IgD-negative memory B cell (primary cell): ENCODE measurements around the gene MFGE8. TPM values are rescaled to one million over a fixed set of nuclear protein-coding genes. Genes with fewer than 3 reads are reported as not detected.
"Not testable (repeated sequence)": the region's sequence is repeated elsewhere in the genome, so short reads cannot be mapped to it uniquely, and the experiment has no call there.

Experiments
- H3K27ac Mint-ChIP-seq, 3 donors: one replicate each; pipeline ENCODE4 v1.8.0; 2020 to 2022; ENCODE audit warnings: mild to moderate bottlenecking in 3 of 3, mixed read lengths in 3 of 3, moderate library complexity in 1 of 3
- H3K27me3 Mint-ChIP-seq: one replicate; pipeline ENCODE4 v1.8.0; 2021; ENCODE audit warnings: mixed read lengths
- H3K36me3 Mint-ChIP-seq: one replicate; pipeline ENCODE4 v1.8.0; 2020; ENCODE audit warnings: mild to moderate bottlenecking, mixed read lengths
- H3K4me1 Mint-ChIP-seq, 3 donors: one replicate each; pipeline ENCODE4 v1.8.0; 2020 to 2022; ENCODE audit warnings: mixed read lengths in 3 of 3, mild to moderate bottlenecking in 1 of 3
- H3K4me3 Mint-ChIP-seq, 4 donors: one replicate each; pipeline ENCODE4 v1.8.0; 2020 to 2022; ENCODE audit warnings: mild to moderate bottlenecking in 4 of 4, mixed read lengths in 4 of 4, moderate library complexity in 3 of 4
- H3K9me3 Mint-ChIP-seq, 3 donors: one replicate each; pipeline ENCODE4 v1.8.0; 2020 to 2021; ENCODE audit warnings: mixed read lengths in 3 of 3, mild to moderate bottlenecking in 1 of 3
- polyA plus RNA-seq: library from polyadenylated mRNA; unstranded; fragments of 300-500 nt; fragmentation: Illumina TruSeq; gene quantifications from one replicate; pipeline ENCODE4 v1.2.3, GENCODE V29; 2021

MFGE8 gene
- 4.8 TPM for polyA plus RNA-seq

- Mint-ChIP-seq H3K4me1 (peaks cover 9 to 20% (median 18%) of the 10 kb centered on the region in 3 donors), H3K27ac (peak within 1 kb of the TSS; percentile 72 to 87 (median 85)), H3K27me3 (peaks cover 17% of the 10 kb centered on the region)
Observed at GRCh38 chr15:88913017-88913849, at the start of gene MFGE8. Gene MFGE8, minus strand, starts transcription at chr15:88913379. Its CDS starts 60 bp downstream, at chr15:88913319.

DNA sequence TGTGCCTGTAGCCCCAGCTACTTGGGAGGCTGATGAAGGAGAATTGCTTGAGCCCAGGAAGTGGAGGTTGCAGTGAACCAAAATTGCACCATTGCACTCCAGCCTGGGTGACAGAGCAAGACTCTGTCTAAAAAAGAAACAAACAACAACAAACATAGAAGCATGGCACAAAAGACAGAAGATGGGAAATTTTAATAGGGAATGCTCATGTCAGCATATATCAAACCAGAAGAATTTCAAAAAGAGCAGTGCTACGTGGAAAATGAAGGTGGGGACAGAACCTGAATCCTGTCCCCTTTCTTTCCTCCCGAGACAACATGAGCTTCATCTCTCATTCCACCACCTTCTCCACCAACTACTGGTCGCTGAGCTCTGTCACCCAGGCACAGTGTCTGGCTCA lies 46.3 kb upstream of the MFGE8 start:
- peaks cover 3 to 7% (median 4%) of the 10 kb centered on the region in 3 donors for H3K9me3 Mint-ChIP-seq

More at GRCh38 chr15:88913017-88913849, at the start of gene MFGE8:
- Mint-ChIP-seq H3K36me3 (peaks cover under 1% of the 10 kb centered on the region), H3K9me3 (peaks cover 0 to 2% (median 0%) of the 10 kb centered on the region in 3 donors), H3K4me3 (peak within 1 kb of the TSS; percentile 84 to 97 (median 96))

DNA sequence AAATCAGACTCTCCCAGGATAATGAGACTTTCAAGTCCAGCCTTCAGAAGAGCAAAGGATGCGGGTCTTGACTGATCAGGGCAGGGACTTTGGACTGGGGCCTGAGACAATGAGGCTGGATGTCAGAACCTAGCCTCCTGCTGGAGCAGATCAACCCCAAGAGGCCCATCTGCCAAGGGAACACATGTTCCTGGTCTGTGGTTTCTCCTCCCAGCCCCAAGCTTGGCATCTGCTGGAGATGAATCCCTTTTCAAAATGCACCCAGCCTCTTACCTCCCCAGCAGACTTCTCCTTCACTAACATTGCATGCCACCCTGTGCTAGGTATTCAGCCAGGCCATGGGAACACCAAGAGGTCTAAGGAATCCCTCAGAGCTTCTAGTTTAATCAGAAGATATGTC lies 43.7 kb upstream of the MFGE8 start:
- Mint-ChIP-seq H3K27me3 (peaks cover 2% of the 10 kb centered on the region), H3K4me3 (no peak overlapping the region), H3K36me3 (peaks cover 1% of the 10 kb centered on the region), H3K4me1 (peaks cover 0 to 6% (median 2%) of the 10 kb centered on the region in 3 donors), H3K27ac (no peak overlapping the region), H3K9me3 (no peaks in the 10 kb centered on the region)

More for the DNA sequence above, 46.3 kb upstream of the MFGE8 start:
- H3K4me1 Mint-ChIP-seq, result peaks cover 0 to 5% (median 0%) of the 10 kb centered on the region in 3 donors
- no peak overlapping the region for H3K27ac Mint-ChIP-seq
- H3K27me3 Mint-ChIP-seq, result peaks cover 2% of the 10 kb centered on the region
- H3K36me3 Mint-ChIP-seq, result peaks cover 3% of the 10 kb centered on the region
- H3K4me3 Mint-ChIP-seq, result no peak overlapping the region

- H3K36me3 Mint-ChIP-seq, result peaks cover 1% of the 10 kb centered on the region
- no peak overlapping the region for H3K27ac Mint-ChIP-seq
- peaks cover 2% of the 10 kb centered on the region for H3K27me3 Mint-ChIP-seq
- H3K4me3 Mint-ChIP-seq, result no peak overlapping the region
- H3K9me3 Mint-ChIP-seq, result peaks cover 0 to 3% (median 0%) of the 10 kb centered on the region in 3 donors
- peaks cover 0 to 4% (median 2%) of the 10 kb centered on the region in 3 donors for H3K4me1 Mint-ChIP-seq
Observed at GRCh38 chr15:88956263-88956662, 43.1 kb upstream of the MFGE8 start.

DNA sequence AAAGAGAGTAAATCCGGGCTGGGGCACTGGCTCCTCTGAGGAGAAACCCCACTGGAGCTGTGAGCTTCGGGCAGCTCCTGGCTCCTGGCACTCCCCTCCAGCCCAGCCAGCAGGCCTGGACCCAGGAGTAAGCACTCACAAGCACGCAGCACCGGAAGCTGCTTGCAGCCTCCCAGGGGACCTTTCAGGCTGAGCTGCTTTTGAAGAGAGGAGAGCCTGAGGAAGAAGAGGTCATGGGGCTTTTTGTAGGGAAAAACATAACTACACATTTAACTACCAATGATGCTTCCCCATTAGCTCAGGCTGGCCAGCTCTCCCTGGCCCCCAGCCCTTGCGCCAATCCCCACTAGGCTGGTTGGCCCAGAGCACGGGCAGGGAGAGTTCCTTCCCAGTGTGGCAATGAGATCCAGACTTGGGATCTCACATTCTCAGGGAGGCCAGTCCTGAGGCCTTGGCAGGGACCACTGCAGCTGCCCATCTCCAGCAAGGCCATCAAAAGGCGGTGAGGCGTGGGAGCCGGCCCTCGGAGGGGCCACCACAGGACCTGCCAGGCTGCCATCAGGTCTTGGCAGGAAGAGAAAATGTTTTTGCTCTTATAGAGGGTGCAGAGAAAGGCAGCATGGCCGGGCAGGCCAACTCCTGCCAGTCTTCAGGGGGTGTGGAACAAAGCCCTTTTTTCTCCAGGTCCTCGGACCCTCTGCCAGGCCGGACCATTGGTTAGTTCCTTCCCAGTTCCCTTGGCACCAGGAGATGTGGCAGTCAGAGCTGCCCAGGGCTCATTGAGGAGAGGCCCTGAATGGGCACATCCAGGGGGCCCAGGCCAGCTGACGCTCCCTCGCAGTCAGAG lies 41.5 kb upstream of the MFGE8 start:
- Mint-ChIP-seq H3K36me3 (peaks cover 1% of the 10 kb centered on the region), H3K4me1 (peaks cover 0 to 4% (median 2%) of the 10 kb centered on the region in 3 donors), H3K4me3 (peak overlapping the region in 1 of 4 donors; percentile 38), H3K27ac (no peak overlapping the region), H3K27me3 (peaks cover 2% of the 10 kb centered on the region), H3K9me3 (peaks cover 0 to 3% (median 0%) of the 10 kb centered on the region in 3 donors)

DNA sequence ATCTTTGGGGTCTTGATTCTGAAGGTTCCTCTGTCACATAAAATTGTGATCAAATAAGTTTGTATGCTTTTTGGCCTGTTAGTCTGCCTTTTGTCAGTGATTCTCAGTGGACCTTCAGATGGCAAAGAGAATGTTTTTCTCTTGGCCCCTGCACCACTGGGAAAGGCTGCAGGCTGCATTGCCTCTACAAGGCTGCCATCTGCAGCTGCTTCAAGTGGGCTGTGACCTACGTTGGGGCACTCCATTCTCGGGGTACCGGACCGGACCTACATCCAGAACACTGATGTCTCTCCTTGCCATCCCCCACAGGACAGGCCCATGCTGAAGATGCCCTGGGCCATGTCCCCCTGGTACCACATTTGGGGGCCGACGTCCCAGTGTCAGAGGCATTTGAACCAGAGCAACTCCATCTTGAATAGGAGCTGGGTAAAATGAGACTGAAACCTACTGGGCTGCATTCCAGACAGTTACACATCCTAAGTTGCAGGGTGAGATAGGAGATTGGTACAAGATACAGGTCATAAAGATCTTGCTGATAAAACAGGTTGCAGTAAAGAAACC lies 37.5 kb upstream of the MFGE8 start:
- Mint-ChIP-seq H3K9me3 (peaks cover 0 to 3% (median 0%) of the 10 kb centered on the region in 3 donors), H3K27ac (peak overlapping the region in 1 of 3 donors; percentile 47), H3K4me1 (peaks cover 0 to 2% (median 1%) of the 10 kb centered on the region in 3 donors), H3K36me3 (no peaks in the 10 kb centered on the region), H3K27me3 (no peaks in the 10 kb centered on the region), H3K4me3 (no peak overlapping the region)

DNA sequence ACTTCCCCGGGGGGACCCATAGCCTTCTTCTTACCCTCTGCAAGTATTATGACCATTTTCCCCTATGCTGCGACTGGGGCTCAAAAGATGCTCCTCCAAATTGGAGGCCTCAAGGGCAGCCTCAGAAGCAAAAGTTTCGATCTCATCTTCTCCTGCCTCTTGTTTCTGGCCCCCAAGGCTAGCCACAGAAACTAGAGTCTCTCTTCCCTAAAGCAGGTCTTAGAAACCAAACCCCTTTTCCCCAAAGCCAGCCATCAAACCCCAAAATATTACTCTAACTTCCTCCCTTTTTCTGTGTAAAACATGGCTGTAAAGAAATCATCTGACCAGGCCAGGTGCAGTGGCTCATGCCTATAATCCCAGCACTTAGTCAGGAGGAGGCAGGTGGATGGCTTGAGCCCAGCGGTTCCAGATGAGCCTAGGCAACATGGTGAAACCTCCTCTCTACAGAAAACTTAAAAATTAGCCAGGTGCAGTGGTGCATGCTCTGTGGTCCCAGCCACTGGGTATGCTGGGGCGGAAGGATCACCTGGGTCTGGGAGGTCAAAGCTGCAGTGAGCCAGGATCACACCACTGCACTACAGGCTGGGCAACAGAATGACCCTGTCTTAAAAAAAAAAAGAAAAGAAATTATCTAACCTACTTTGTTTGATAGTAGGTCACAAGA lies 36.7 kb upstream of the MFGE8 start:
- Mint-ChIP-seq H3K4me3 (no peak overlapping the region), H3K27me3 (no peaks in the 10 kb centered on the region), H3K4me1 (peaks cover 0 to 2% (median 1%) of the 10 kb centered on the region in 3 donors), H3K9me3 (peaks cover 0 to 3% (median 0%) of the 10 kb centered on the region in 3 donors), H3K36me3 (no peaks in the 10 kb centered on the region), H3K27ac (no peak overlapping the region)

DNA sequence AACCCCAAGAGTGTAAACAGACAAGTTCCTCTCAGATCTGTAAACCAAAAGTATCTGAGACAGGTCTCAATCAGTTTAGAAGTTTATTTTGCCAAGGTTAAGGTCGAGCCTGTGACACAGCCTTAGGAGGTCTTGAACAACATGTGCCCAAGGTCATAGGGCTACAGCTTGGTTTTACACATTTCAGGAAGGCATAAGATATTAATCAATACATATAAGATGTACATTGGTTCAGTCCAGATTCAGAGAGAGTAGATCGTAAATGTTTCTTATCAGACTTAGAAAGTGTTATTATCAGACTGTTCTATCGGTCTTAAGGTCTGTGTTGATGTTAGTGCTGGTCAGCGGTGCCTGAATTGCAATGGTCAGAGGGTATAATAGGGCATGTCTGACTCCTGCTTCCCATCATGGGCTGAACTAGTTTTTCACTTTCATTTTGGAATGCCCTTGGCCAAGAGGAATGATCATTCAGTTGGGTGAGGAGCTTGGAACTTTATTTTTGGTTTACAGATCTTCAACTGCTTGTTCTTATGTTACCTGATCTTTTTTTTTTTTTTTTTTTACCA lies 27.0 kb upstream of the MFGE8 start:
- H3K27me3 Mint-ChIP-seq, result peaks cover 5% of the 10 kb centered on the region
- H3K27ac Mint-ChIP-seq, result no peak overlapping the region
- H3K4me3 Mint-ChIP-seq, result peak overlapping the region in 1 of 4 donors; percentile 6
- H3K36me3 Mint-ChIP-seq, result no peaks in the 10 kb centered on the region
- peaks cover 0 to 3% (median 0%) of the 10 kb centered on the region in 3 donors for H3K4me1 Mint-ChIP-seq
- H3K9me3 Mint-ChIP-seq, result peaks cover 0 to under 1% (median 0%) of the 10 kb centered on the region in 3 donors

DNA sequence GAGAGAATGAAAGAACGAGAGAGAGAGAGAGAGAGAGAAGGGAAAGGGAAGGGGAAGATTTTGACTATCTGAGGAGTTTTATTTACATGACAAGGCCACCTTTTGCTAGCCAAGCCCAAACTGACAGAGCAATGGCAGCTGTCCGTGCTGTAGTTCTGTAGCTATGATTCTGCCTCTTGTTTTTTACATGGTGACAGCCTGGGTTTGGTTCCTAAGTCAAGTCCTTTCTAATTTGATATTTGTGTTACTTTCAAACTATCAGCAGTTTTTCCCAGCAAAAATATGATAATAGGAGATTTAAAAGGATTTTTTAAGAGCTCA lies 26.3 kb upstream of the MFGE8 start:
- Mint-ChIP-seq H3K4me3 (no peak overlapping the region), H3K27ac (no peak overlapping the region), H3K27me3 (peaks cover 5% of the 10 kb centered on the region)

GRCh38 chr15:88938802-88939485 lies 25.8 kb upstream of the MFGE8 start:
- Mint-ChIP-seq H3K36me3 (no peaks in the 10 kb centered on the region), H3K9me3 (peaks cover 0 to 1% (median 0%) of the 10 kb centered on the region in 3 donors), H3K27ac (no peak overlapping the region), H3K4me3 (no peak overlapping the region), H3K27me3 (peaks cover 5% of the 10 kb centered on the region), H3K4me1 (peaks cover 0 to 3% (median 0%) of the 10 kb centered on the region in 3 donors)

More for the DNA sequence above, 26.3 kb upstream of the MFGE8 start:
- H3K4me1 Mint-ChIP-seq, result peaks cover 0 to 3% (median 0%) of the 10 kb centered on the region in 3 donors
- peaks cover 0 to 1% (median 0%) of the 10 kb centered on the region in 3 donors for H3K9me3 Mint-ChIP-seq
- H3K36me3 Mint-ChIP-seq, result no peaks in the 10 kb centered on the region

DNA sequence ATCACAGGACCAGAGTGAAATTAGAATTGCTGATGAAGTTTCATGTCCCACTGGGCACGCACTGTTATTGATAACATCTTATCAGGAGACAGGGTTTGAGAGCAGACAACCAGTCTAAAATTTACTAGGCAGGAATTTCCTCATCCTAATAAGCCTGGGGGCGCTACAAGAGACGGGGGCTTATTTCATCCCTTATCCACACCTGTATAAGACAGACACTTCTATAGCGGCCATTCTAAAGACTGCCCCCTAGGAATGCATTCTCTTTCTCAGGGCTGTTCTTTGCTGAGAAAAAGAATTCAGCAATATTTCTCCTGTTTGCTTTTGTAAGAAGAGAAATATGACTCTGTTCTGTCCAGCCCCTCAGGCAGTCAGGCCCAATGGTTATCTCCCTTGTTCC lies 21.3 kb upstream of the MFGE8 start:
- not testable (repeated sequence) for H3K4me1 Mint-ChIP-seq, H3K4me3 Mint-ChIP-seq, H3K9me3 Mint-ChIP-seq, H3K27ac Mint-ChIP-seq, H3K36me3 Mint-ChIP-seq
- peaks cover 24% of the 10 kb centered on the region for H3K27me3 Mint-ChIP-seq

GRCh38 chr15:88932875-88933330 lies 19.7 kb upstream of the MFGE8 start:
- peaks cover 24% of the 10 kb centered on the region for H3K27me3 Mint-ChIP-seq
- no peaks in the 10 kb centered on the region for H3K36me3 Mint-ChIP-seq
- no peak overlapping the region for H3K27ac Mint-ChIP-seq
- peaks cover 0 to 2% (median 0%) of the 10 kb centered on the region in 3 donors for H3K4me1 Mint-ChIP-seq
- no peak overlapping the region for H3K4me3 Mint-ChIP-seq
- H3K9me3 Mint-ChIP-seq, result peaks cover 1 to 7% (median 3%) of the 10 kb centered on the region in 3 donors

DNA sequence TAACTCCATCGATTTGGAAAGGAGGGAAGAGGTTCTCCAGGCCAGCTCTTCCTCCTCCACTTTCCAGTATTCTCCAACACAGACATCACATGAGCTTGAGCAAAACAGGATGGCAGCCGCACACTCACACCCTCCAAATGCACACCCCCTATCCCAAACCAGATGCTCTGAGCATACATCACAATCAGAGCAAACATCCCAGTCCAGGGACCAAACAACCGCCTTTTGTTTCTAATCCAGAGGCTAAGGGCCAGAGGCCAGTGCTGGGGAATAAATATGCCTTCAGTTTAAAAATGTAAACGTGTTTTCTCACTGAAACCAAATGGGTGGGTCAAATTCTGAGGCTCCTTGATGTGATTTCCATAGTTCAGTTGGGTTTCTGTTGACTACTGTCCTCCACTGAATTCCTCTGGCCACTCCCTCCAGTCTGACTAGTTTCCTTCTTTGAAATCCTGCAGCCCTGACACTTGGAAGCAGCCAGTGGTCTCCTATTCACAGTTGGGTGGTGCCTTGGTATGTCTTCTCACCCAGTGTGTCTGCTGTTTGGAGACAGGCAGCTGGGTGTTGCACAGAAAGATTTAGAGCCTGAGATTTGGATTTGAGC lies 19.2 kb upstream of the MFGE8 start:
- H3K36me3 Mint-ChIP-seq, result no peaks in the 10 kb centered on the region
- no peak overlapping the region for H3K4me3 Mint-ChIP-seq
- H3K9me3 Mint-ChIP-seq, result peaks cover 1 to 7% (median 3%) of the 10 kb centered on the region in 3 donors
- no peak overlapping the region for H3K27ac Mint-ChIP-seq
- peaks cover 0 to 2% (median 0%) of the 10 kb centered on the region in 3 donors for H3K4me1 Mint-ChIP-seq
- peaks cover 24% of the 10 kb centered on the region for H3K27me3 Mint-ChIP-seq
